Measurements from ENCODE around the gene WNT10A. TPM values are rescaled to one million over a fixed set of nuclear protein-coding genes. Genes with fewer than 3 reads are reported as not detected.
"Not testable (repeated sequence)": the region's sequence is repeated elsewhere in the genome, so short reads cannot be mapped to it uniquely, and the experiment has no call there.

The WNT10A gene
- total RNA-seq, 2 donors from 2014 or later: not detected

GRCh38 chr2:218898109-218898878, 17.6 kb downstream of the WNT10A start:
- intact Hi-C loops (cut with DNase I): no loop called here
- DNase-seq (ENCODE audit: low spot score): no peak

GRCh38 chr2:218899147-218899546, 18.5 kb downstream of the WNT10A start:
- no peak for DNase-seq (ENCODE audit: low spot score)
- intact Hi-C loops (cut with DNase I): no loop called here

- intact Hi-C loops (cut with DNase I): no loop called here
- DNase-seq (ENCODE audit: low spot score): no peak
Observed at GRCh38 chr2:218902427-218902826, 21.8 kb downstream of the WNT10A start.

DNA sequence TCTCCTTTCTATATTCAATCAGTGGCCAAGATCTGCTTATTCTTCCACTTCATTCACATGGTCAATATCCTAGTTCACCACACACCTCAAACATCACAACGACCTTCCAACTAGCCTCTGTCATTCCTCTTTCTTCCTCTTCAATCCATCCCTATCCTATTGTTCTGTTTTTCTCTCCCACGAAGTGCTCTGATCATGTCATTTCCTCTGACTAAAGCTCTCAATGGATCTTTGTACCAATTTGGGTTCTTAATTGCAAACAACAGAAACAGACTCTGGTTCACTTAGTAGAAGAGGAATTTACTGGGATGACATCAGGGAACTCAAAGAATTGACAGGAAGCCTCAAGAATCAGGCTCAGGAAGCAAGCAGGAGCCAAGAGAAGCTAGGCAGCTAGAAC, 23.5 kb downstream of the WNT10A start:
- DNase-seq (ENCODE audit: low spot score): no peak
- intact Hi-C loops (cut with DNase I): no loop called here

GRCh38 chr2:218908721-218909619, 28.3 kb downstream of the WNT10A start:
- peak; percentile 96 for DNase-seq (ENCODE audit: low spot score)
- intact Hi-C loops (cut with DNase I): no loop called here

GRCh38 chr2:218910741-218911140, 30.1 kb downstream of the WNT10A start:
- intact Hi-C loops (cut with DNase I): no loop called here
- DNase-seq (ENCODE audit: low spot score): no peak

DNA sequence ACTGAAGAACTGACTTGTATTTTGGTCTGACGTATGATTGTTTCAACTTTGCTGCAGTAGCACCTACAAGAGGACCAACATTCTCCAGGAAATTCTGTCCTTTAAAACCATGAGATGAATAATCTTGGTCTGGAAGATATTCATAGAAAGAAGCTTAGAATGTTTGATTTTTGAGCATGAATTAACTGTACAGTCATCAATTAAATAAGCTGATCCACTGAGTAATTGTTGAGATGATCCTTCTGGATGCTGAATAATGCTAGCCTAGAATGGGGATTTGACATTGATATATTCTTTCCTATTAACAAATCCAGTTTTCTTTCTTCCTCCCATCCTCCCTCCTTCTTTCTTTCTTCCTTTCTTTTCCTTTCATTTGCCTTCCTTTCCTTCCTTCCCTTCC, 39.9 kb downstream of the WNT10A start:
- DNase-seq (ENCODE audit: low spot score): no peak
- intact Hi-C loops (cut with DNase I): no loop called here

DNA sequence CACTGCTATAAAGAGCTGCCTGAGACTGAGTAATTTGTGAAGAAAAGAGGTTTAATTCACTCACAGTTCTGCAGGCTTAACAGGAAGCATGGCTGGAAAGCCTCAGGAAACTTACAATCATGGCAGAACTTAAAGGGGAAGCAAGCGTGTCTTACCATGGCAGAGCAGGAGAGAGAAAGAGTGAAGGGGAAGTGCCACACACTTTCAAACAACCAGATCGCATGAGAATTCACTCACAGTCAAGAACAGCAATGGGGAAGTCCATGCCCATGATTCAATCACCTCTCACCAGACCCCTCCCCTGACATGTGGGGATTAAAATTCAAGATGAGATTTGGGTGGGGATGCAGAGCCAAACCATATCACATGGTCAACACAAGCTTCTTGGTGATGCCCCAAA, 44.1 kb downstream of the WNT10A start:
- no peak for DNase-seq (ENCODE audit: low spot score)
- intact Hi-C loops (cut with DNase I): no loop called here

GRCh38 chr2:218925434-218925833, 44.8 kb downstream of the WNT10A start:
- intact Hi-C loops (cut with DNase I): no loop called here
- no peak for DNase-seq (ENCODE audit: low spot score)

DNA sequence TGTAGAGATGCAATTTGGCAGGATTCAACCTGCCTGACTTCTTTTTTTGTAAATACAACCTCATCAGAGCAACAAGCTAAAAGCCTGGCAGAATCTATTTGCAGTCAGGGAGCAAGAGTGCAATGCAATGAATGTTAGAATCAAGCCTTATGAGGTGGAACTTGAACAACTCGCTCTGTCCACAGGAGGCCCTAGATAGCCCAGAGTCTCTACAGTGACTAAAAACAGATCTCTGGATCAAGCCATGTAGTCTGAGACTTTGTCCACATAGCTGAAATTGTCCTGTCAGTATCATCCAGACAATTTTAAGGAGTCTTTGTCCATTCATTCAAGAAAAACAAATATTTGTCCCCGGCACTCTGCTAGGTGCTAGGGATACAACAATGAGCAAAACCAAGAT, 46.8 kb downstream of the WNT10A start:
- no peak for DNase-seq (ENCODE audit: low spot score)
- intact Hi-C loops (cut with DNase I): loop anchor here in 1 of 2 donors (2.0 kb wide), 1 partner anchor 55 kb away; no protein-coding TSS in a partner anchor

DNA sequence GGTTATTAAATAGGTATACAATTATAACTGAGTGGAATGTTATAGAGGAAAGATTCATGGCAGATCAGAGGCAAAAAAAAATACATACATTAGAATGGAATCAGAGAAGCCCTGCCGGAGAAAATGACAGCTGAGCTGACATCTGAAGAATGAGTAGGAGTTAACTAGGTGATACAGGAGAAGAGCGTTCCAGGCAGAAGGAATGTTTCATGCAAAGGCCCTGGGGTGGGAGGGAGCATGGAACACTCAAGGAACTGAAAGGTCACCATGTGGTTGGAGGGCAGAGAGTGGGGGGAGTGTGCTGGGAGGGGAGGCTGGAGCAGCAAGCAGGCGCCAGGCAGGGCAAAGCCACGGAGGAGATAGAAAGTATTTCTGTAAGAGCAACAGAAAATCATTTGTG, 47.2 kb downstream of the WNT10A start:
- intact Hi-C loops (cut with DNase I): loop anchor here in 1 of 2 donors (2.0 kb wide), 1 partner anchor 55 kb away; no protein-coding TSS in a partner anchor
- no peak for DNase-seq (ENCODE audit: low spot score)

GRCh38 chr2:218930488-218930887, 49.8 kb downstream of the WNT10A start:
- DNase-seq (ENCODE audit: low spot score); intact Hi-C loops (cut with DNase I): not testable (repeated sequence)

DNA sequence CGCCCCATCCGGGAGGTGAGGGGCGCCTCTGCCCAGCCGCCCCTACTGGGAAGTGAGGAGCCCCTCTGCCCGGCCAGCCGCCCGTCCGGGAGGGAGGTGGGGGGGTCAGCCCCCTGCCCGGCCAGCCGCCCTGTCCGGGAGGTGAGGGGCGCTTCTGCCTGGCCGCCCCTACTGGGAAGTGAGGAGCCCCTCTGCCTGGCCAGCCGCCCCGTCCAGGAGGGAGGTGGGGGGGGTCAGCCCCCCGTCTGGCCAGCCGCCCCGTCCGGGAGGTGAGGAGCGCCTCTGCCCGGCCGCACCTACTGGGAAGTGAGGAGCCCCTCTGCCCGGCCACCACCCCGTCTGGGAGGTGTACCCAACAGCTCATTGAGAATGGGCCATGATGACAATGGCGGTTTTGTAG, 51.1 kb downstream of the WNT10A start:
- DNase-seq (ENCODE audit: low spot score); intact Hi-C loops (cut with DNase I): not testable (repeated sequence)

Other genes with a start within 250 kb of the WNT10A start
- 10 to 100 TPM; 19.4 to 23.7 TPM for gene ZNF142, start 221.2 kb upstream of the WNT10A start, total RNA-seq
- gene BCS1L, start 221.2 kb upstream of the WNT10A start, total RNA-seq: 10 to 100 TPM; 24.6 to 32.3 TPM
- 10 to 100 TPM; 21.2 to 24.3 TPM for gene RNF25, start 208.8 kb upstream of the WNT10A start, total RNA-seq
- 10 to 100 TPM; 16.1 to 22.3 TPM for gene STK36, start 208.8 kb upstream of the WNT10A start, total RNA-seq
- 10 to 100 TPM; 14.6 to 17.5 TPM for gene TTLL4, start 170.0 kb upstream of the WNT10A start, total RNA-seq
- gene CYP27A1, start 98.7 kb upstream of the WNT10A start, total RNA-seq: 10 to 100 TPM in 1 of 2 donors, 1 to 10 TPM in 1; 9.0 to 18.7 TPM
- gene PRKAG3, start 49.0 kb upstream of the WNT10A start, total RNA-seq: under 1 TPM in 1 of 2 donors, not detected in 1; 0.23 TPM
- gene WNT6, start 21.0 kb upstream of the WNT10A start, total RNA-seq: under 1 TPM; 0.23 to 0.24 TPM
- gene CDK5R2, start 78.8 kb downstream of the WNT10A start, total RNA-seq: not detected
- not detected for gene FEV, start 104.3 kb downstream of the WNT10A start, total RNA-seq
- not detected for gene CRYBA2, start 112.6 kb downstream of the WNT10A start, total RNA-seq
- not detected for gene CFAP65, start 160.7 kb downstream of the WNT10A start, total RNA-seq
- gene IHH, start 180.1 kb downstream of the WNT10A start, total RNA-seq: not detected